Measurements from ENCODE around the gene IFNL4.

GRCh38 chr19:39296906-39297305, 48.2 kb upstream of the IFNL4 start:
- TF ChIP-seq CTCF (IDR thresholded peaks at IDR 0.05), result no peak
- no peak for TF ChIP-seq POLR2A (IDR thresholded peaks at IDR 0.05)
- no peak for TF ChIP-seq EP300 (IDR thresholded peaks at IDR 0.05; ENCODE audit: low read depth)

Data from transverse colon (tissue), 3 donors.